Nephron (organoid): ENCODE data around the gene DHRSX.
A peak's percentile ranks its signal among the peaks of the same experiment; 100 is the strongest.

Experiments
- H3K27ac Mint-ChIP-seq, 3 experiments: 2 replicates each; pipeline ENCODE4 v1.8.0; 2020; ENCODE audit warnings: mixed read lengths in 3 of 3, mild to moderate bottlenecking in 2 of 3, moderate library complexity in 1 of 3
- H3K27me3 Mint-ChIP-seq: 2 replicates; pipeline ENCODE4 v1.8.0; 2021; ENCODE audit warnings: low read depth, mild to moderate bottlenecking, moderate library complexity, mixed read lengths
- H3K36me3 Mint-ChIP-seq: 2 replicates; pipeline ENCODE4 v1.8.0; 2020; ENCODE audit warnings: low read depth, mixed read lengths
- H3K4me1 Mint-ChIP-seq: 2 replicates; pipeline ENCODE4 v1.8.0; 2020; ENCODE audit warnings: mixed read lengths
- H3K4me3 Mint-ChIP-seq, 3 experiments: 2 replicates each; pipeline ENCODE4 v1.8.0; 2020; ENCODE audit warnings: mild to moderate bottlenecking in 3 of 3, mixed read lengths in 3 of 3, moderate library complexity in 2 of 3
- H3K9me3 Mint-ChIP-seq: 2 replicates; pipeline ENCODE4 v1.8.0; 2020; ENCODE audit warnings: mixed read lengths
- CTCF ChIP-seq, 3 experiments: fragments of 200-600 bp; sonication (generic); IDR thresholded peaks; one replicate each; pipeline ENCODE4 v1.5.0; 2021; ENCODE audit warnings: antibody characterized with exemption in 3 of 3; ENCODE audit not compliant: unreplicated experiment in 3 of 3

DHRSX gene

GRCh38 chrX:2500803-2501558, at the start of gene DHRSX, which contains the start of gene ZBED1:
Gene DHRSX, minus strand, starts transcription at chrX:2500976. Its CDS starts 51 bp downstream, at chrX:2500925.
Gene ZBED1, minus strand, starts transcription at chrX:2500976. Its CDS starts 10,257 bp downstream, at chrX:2490719.
- no peaks in the 10 kb centered on the region for H3K9me3 Mint-ChIP-seq
- peaks cover 21% of the 10 kb centered on the region for H3K4me1 Mint-ChIP-seq
- H3K27ac Mint-ChIP-seq, result peak within 1 kb of the TSS; percentile 95 to 98 (median 98)
- TF ChIP-seq CTCF (IDR thresholded peaks at IDR 0.05; ENCODE audit: unreplicated experiment in 3 of 3), result no peak
- peaks cover 8% of the 10 kb centered on the region for H3K36me3 Mint-ChIP-seq
- H3K27me3 Mint-ChIP-seq, result peaks cover 5% of the 10 kb centered on the region
- H3K4me3 Mint-ChIP-seq, result peak within 1 kb of the TSS; percentile 85 to 89 (median 85)

GRCh38 chrX:2549876-2550275, 49.1 kb upstream of the DHRSX start:
- TF ChIP-seq CTCF (IDR thresholded peaks at IDR 0.05; ENCODE audit: unreplicated experiment in 3 of 3), result no peak

GRCh38 chrX:2548711-2549423, 48.1 kb upstream of the DHRSX start:
- Mint-ChIP-seq H3K36me3 (no peaks in the 10 kb centered on the region), H3K4me3 (no peak overlapping the region), H3K27ac (peak overlapping the region; percentile 30 to 59 (median 58)), H3K9me3 (peaks cover 10% of the 10 kb centered on the region), H3K4me1 (peaks cover 32% of the 10 kb centered on the region), H3K27me3 (peaks cover 7% of the 10 kb centered on the region)
- TF ChIP-seq CTCF (IDR thresholded peaks at IDR 0.05; ENCODE audit: unreplicated experiment in 3 of 3), result peak in 1 of 3 experiments; percentile 19

More at GRCh38 chrX:2549876-2550275, 49.1 kb upstream of the DHRSX start:
- Mint-ChIP-seq H3K27ac (peak overlapping the region; percentile 40 to 59 (median 44)), H3K4me3 (no peak overlapping the region), H3K27me3 (peaks cover 7% of the 10 kb centered on the region), H3K4me1 (peaks cover 32% of the 10 kb centered on the region), H3K36me3 (no peaks in the 10 kb centered on the region), H3K9me3 (peaks cover 12% of the 10 kb centered on the region)

GRCh38 chrX:2547736-2548135, 47.0 kb upstream of the DHRSX start:
- Mint-ChIP-seq H3K9me3 (peaks cover 10% of the 10 kb centered on the region), H3K27me3 (peaks cover 7% of the 10 kb centered on the region), H3K36me3 (no peaks in the 10 kb centered on the region), H3K27ac (no peak overlapping the region), H3K4me3 (no peak overlapping the region), H3K4me1 (peaks cover 30% of the 10 kb centered on the region)
- TF ChIP-seq CTCF (IDR thresholded peaks at IDR 0.05; ENCODE audit: unreplicated experiment in 3 of 3), result no peak

- no peak overlapping the region for H3K4me3 Mint-ChIP-seq
- no peak for TF ChIP-seq CTCF (IDR thresholded peaks at IDR 0.05; ENCODE audit: unreplicated experiment in 3 of 3)
- peaks cover 7% of the 10 kb centered on the region for H3K27me3 Mint-ChIP-seq
- H3K9me3 Mint-ChIP-seq, result peaks cover 10% of the 10 kb centered on the region
- H3K4me1 Mint-ChIP-seq, result peaks cover 26% of the 10 kb centered on the region
- no peaks in the 10 kb centered on the region for H3K36me3 Mint-ChIP-seq
- no peak overlapping the region for H3K27ac Mint-ChIP-seq
These were observed 45.7 kb upstream of the DHRSX start for GRCh38 chrX:2546496-2546895.
